Neural progenitor cell (in vitro differentiated cells): ENCODE data around the gene CIDEB. TPM values are rescaled to one million over a fixed set of nuclear protein-coding genes. Genes with fewer than 3 reads are reported as not detected.
A peak's percentile ranks its signal among the peaks of the same experiment; 100 is the strongest.

Experiments used
- DNase-seq: peaks from one replicate; pipeline ENCODE4 v3.0.0-alpha.2; 2016; ENCODE audit warnings: low spot score
- H2AFZ ChIP-seq: fragments of 200-600 bp; sonication (generic); replicated peaks from 2 replicates; pipeline ENCODE4 v1.6.1; 2016; ENCODE audit warnings: antibody characterized with exemption
- H3F3A ChIP-seq: fragments of 200-600 bp; sonication (generic); 2 replicates; pipeline ENCODE4 v1.6.1; 2016; ENCODE audit warnings: antibody characterized with exemption, low read depth
- H3K27ac ChIP-seq: fragments of 200-600 bp; sonication (generic); 2 replicates; pipeline ENCODE4 v1.5.1; 2016; ENCODE audit warnings: mild to moderate bottlenecking
- H3K27me3 ChIP-seq: fragments of 200-600 bp; sonication (generic); 2 replicates; pipeline ENCODE4 v1.6.1; 2016; ENCODE audit warnings: mild to moderate bottlenecking, moderate library complexity
- H3K36me3 ChIP-seq: fragments of 200-600 bp; sonication (generic); 2 replicates; pipeline ENCODE4 v1.5.1; 2016
- H3K4me1 ChIP-seq: fragments of 200-600 bp; sonication (generic); 2 replicates; pipeline ENCODE4 v1.6.1; 2016; ENCODE audit warnings: mixed run types
- H3K4me2 ChIP-seq: fragments of 200-600 bp; sonication (generic); 2 replicates; pipeline ENCODE4 v1.6.1; 2016
- H3K4me3 ChIP-seq: fragments of 200-600 bp; sonication (generic); 2 replicates; pipeline ENCODE4 v1.5.1; 2016
- H3K79me2 ChIP-seq: fragments of 200-600 bp; sonication (generic); 2 replicates; pipeline ENCODE4 v1.6.1; 2016; ENCODE audit warnings: low read depth
- H3K9ac ChIP-seq: fragments of 200-600 bp; sonication (generic); 2 replicates; pipeline ENCODE4 v1.6.1; 2016
- H3K9me3 ChIP-seq: fragments of 200-600 bp; sonication (generic); 2 replicates; pipeline ENCODE4 v1.5.1; 2016; ENCODE audit warnings: low read depth
- H4K20me1 ChIP-seq: fragments of 200-600 bp; sonication (generic); 2 replicates; pipeline ENCODE4 v1.6.1; 2016; ENCODE audit warnings: low read depth
- H3K27ac Mint-ChIP-seq: 3 replicates; pipeline ENCODE4 v1.8.0; 2021; ENCODE audit warnings: mixed read lengths
- H3K27me3 Mint-ChIP-seq: 2 replicates; pipeline ENCODE4 v1.8.0; 2022; ENCODE audit warnings: low read depth, mild to moderate bottlenecking, inconsistent platforms, moderate library complexity, mixed read lengths; ENCODE audit not compliant: insufficient read depth
- H3K36me3 Mint-ChIP-seq: 3 replicates; pipeline ENCODE4 v1.8.0; 2021; ENCODE audit warnings: mixed read lengths
- H3K4me1 Mint-ChIP-seq: 3 replicates; pipeline ENCODE4 v1.8.0; 2021; ENCODE audit warnings: mixed read lengths
- H3K4me3 Mint-ChIP-seq: 3 replicates; pipeline ENCODE4 v1.8.0; 2021; ENCODE audit warnings: mild to moderate bottlenecking, moderate library complexity, mixed read lengths
- H3K9me3 Mint-ChIP-seq: 3 replicates; pipeline ENCODE4 v1.8.0; 2020; ENCODE audit warnings: mixed read lengths
- EZH2 ChIP-seq: fragments of 200-600 bp; sonication (generic); IDR thresholded peaks from 2 replicates; pipeline ENCODE4 v1.6.1; 2017; ENCODE audit warnings: antibody characterized with exemption, mild to moderate bottlenecking, moderate library complexity
- EZH2phosphoT487 ChIP-seq: fragments of 200-600 bp; sonication (generic); IDR thresholded peaks from 2 replicates; pipeline ENCODE4 v1.6.1; 2017; ENCODE audit warnings: antibody characterized with exemption
- total RNA-seq: library from RNA; depleted of rRNA; stranded (reverse); fragments of >200 nt; gene quantifications from 2 replicates; pipeline ENCODE4 v1.2.3, GENCODE V29; 2015; ENCODE audit warnings: low replicate concordance
- TF ChIP-seq, protein P1 (sequence below): fragments of 200-600 bp; sonication (generic); IDR thresholded peaks from 2 replicates; pipeline ENCODE4 v1.5.1; 2017; ENCODE audit warnings: antibody characterized with exemption, mild to moderate bottlenecking

CIDEB gene
- total RNA-seq, 1 donor from 2014 or later: not detected

DNA sequence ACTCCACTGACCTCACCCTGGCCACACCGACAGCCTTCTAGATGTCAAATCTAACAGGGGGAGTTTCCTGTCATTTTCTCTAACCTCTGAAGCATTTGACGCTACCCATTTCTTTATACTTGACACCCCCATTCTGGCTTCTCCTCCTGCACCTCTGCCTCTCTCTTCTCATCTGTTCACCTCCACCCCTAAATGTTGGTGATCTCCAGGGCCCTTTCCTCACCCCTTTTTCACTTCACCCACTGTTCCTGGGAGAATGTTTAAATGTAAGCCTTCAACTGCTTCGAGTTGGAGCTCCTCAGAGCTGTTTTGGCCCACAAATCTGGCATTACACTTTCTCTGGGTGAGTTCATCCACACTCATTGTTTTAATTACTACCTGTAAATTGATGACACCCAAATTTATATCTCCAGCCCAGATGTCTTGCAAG, 35.9 kb downstream of the CIDEB start:
- Histone ChIP-seq H3K4me1 (peaks cover 6% of the 10 kb centered on the region), H3K27ac (no peak overlapping the region), H2AFZ (peak overlapping the region; percentile 91), H3K4me3 (peak overlapping the region; percentile 86), H3K36me3 (no peaks in the 10 kb centered on the region), H3K79me2 (peaks cover 8% of the 10 kb centered on the region), H3F3A (peaks cover 10% of the 10 kb centered on the region), H3K4me2 (peak overlapping the region; percentile 82), H3K9me3 (no peaks in the 10 kb centered on the region), H3K9ac (no peak overlapping the region), H3K27me3 (no peaks in the 10 kb centered on the region), H4K20me1 (no peaks in the 10 kb centered on the region)
- H3K9me3 Mint-ChIP-seq: no peaks in the 10 kb centered on the region
- peak overlapping the region; percentile 85 for H3K4me3 Mint-ChIP-seq
- H3K27ac Mint-ChIP-seq: peak overlapping the region; percentile 4
- TF ChIP-seq EZH2 (no peak), EZH2phosphoT487 (no peak)
- TF ChIP-seq, protein P1, sequence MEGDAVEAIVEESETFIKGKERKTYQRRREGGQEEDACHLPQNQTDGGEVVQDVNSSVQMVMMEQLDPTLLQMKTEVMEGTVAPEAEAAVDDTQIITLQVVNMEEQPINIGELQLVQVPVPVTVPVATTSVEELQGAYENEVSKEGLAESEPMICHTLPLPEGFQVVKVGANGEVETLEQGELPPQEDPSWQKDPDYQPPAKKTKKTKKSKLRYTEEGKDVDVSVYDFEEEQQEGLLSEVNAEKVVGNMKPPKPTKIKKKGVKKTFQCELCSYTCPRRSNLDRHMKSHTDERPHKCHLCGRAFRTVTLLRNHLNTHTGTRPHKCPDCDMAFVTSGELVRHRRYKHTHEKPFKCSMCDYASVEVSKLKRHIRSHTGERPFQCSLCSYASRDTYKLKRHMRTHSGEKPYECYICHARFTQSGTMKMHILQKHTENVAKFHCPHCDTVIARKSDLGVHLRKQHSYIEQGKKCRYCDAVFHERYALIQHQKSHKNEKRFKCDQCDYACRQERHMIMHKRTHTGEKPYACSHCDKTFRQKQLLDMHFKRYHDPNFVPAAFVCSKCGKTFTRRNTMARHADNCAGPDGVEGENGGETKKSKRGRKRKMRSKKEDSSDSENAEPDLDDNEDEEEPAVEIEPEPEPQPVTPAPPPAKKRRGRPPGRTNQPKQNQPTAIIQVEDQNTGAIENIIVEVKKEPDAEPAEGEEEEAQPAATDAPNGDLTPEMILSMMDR: no peak
- peaks cover 8% of the 10 kb centered on the region for H3K27me3 Mint-ChIP-seq
- peaks cover 15% of the 10 kb centered on the region for H3K4me1 Mint-ChIP-seq
- peaks cover 2% of the 10 kb centered on the region for H3K36me3 Mint-ChIP-seq
- DNase-seq: no peak

DNA sequence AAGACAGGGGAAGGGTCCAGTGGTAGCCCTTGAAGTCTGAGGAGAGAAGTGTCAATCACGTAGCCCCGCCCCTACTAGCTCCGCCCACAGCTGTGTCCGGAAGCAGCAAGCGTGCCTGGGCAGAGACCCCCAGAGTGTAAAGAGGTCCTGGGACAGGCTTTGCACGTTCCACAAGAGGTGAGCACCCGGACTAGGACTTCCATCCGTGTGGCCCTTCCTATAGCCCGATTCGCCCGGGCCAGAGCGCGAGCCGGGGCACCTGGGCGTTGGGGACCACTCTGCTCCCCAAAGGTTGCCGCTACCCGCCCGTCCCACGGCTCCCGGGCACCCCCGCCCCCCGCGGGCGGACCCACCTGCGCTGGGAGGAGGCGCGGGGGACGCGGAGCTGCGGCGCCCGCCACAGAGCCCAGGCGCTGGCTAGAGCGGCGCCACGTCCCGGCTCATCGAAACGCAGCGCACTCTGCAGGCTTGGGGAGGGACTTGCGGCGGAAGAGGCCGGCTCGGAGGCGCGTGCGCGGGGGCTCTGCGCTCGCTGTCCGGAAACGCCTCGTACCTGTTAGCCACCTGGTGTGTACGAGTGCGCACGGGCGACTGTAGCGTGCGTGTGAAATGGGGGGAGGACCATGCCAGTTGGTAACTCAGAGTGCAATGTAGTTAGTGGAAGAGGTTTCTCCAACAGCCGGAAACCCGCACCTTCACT, 36.5 kb downstream of the CIDEB start, which contains the start of gene RABGGTA:
Gene RABGGTA, minus strand, starts transcription at position 464 of the 700 bp plus-strand sequence. CDS start 482 bp downstream, outside the sequence.
- TF ChIP-seq EZH2phosphoT487: no peak
- TF ChIP-seq, protein P1: peak; percentile 78
- H3K27me3 ChIP-seq: no peaks in the 10 kb centered on the region
- H3K9me3 ChIP-seq: no peaks in the 10 kb centered on the region
- H3K4me2 ChIP-seq: peak within 1 kb of the TSS; percentile 82
- Mint-ChIP-seq H3K36me3 (peaks cover 2% of the 10 kb centered on the region), H3K27me3 (peaks cover 8% of the 10 kb centered on the region), H3K27ac (peak within 1 kb of the TSS; percentile 90), H3K9me3 (no peaks in the 10 kb centered on the region), H3K4me3 (peak within 1 kb of the TSS; percentile 91), H3K4me1 (peaks cover 15% of the 10 kb centered on the region)
- H3K9ac ChIP-seq: peak within 1 kb of the TSS; percentile 68
- H4K20me1 ChIP-seq: no peaks in the 10 kb centered on the region
- peak; percentile 96 for DNase-seq
- peaks cover 10% of the 10 kb centered on the region for H3F3A ChIP-seq
- peaks cover 6% of the 10 kb centered on the region for H3K4me1 ChIP-seq
- peaks cover 8% of the 10 kb centered on the region for H3K79me2 ChIP-seq
- peak within 1 kb of the TSS; percentile 86 for H3K4me3 ChIP-seq
- no peaks in the 10 kb centered on the region for H3K36me3 ChIP-seq
- H3K27ac ChIP-seq: peak within 1 kb of the TSS; percentile 79
- H2AFZ ChIP-seq: peak within 1 kb of the TSS; percentile 91

DNA sequence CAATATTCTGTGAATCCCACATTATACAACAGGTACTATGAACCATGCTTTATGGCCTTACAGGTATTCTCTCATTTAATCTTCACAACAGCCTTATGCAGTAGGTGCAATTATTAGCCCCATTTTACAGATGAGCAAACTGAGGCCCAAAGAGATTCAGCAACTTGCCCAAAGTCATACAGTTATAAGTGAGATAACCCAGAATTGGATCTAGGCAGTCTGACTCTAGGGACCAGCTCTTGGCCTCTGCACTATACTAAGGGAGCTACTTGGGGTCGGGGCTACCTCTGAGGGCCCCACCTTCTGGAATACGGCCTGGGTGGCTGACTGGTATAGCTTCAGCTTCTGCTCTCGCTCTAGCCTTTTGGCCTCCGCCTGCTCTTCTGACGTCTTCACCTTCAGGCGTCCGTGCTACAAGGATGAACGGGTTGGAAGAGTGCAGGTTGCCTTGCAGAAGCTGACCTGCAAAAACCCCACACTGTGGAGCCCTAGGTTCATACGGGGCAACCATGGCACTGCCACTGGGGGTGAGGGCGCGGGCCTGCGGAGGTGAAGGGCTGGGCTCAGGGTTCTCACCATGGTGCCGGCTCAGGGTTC, 37.1 kb downstream of the CIDEB start:
- peaks cover 10% of the 10 kb centered on the region for H3F3A ChIP-seq
- H3K79me2 ChIP-seq: peaks cover 8% of the 10 kb centered on the region
- H3K4me3 ChIP-seq: peak overlapping the region; percentile 86
- no peaks in the 10 kb centered on the region for H3K27me3 ChIP-seq
- H3K9ac ChIP-seq: peak overlapping the region; percentile 68
- no peaks in the 10 kb centered on the region for H3K36me3 ChIP-seq
- Mint-ChIP-seq H3K4me3 (peak overlapping the region; percentile 91), H3K9me3 (no peaks in the 10 kb centered on the region), H3K27me3 (peaks cover 8% of the 10 kb centered on the region), H3K27ac (peak overlapping the region; percentile 90), H3K36me3 (peaks cover 2% of the 10 kb centered on the region), H3K4me1 (peaks cover 15% of the 10 kb centered on the region)
- no peak overlapping the region for H3K27ac ChIP-seq
- peaks cover 6% of the 10 kb centered on the region for H3K4me1 ChIP-seq
- no peaks in the 10 kb centered on the region for H4K20me1 ChIP-seq
- H3K9me3 ChIP-seq: no peaks in the 10 kb centered on the region
- peak overlapping the region; percentile 82 for H3K4me2 ChIP-seq
- TF ChIP-seq EZH2 (no peak), EZH2phosphoT487 (no peak)
- TF ChIP-seq, protein P1: no peak
- peak overlapping the region; percentile 91 for H2AFZ ChIP-seq
- DNase-seq: no peak
